Left lung (tissue), 10 donors: Measurements from ENCODE around the gene CDH11. TPM values are rescaled to one million over a fixed set of nuclear protein-coding genes. Genes with fewer than 3 reads are reported as not detected.

ENCODE experiments used
- ATAC-seq: fragments of 200-7000 bp; cut with Tn5 transposase; one replicate; pipeline ENCODE4 v1.9.1; 2020; ENCODE audit warnings: moderate library complexity
- DNase-seq, 4 donors: peaks; one replicate each; pipeline ENCODE4 v3.0.0-alpha.2; 2013 to 2020
- H3K27ac ChIP-seq, 2 donors: fragments of 200-600 bp; sonication (generic) in 1 of 2; one replicate each; pipeline versions ENCODE4 v1.5.0 to v1.8.0; 2020 to 2021
- H3K27me3 ChIP-seq, 2 donors: fragments of 200-600 bp; sonication (generic) in 1 of 2; one replicate each; pipeline versions ENCODE4 v1.5.0 to v1.8.0; 2020 to 2021
- H3K36me3 ChIP-seq, 2 donors: fragments of 200-600 bp; sonication (generic) in 1 of 2; one replicate each; pipeline versions ENCODE4 v1.5.0 to v1.8.0; 2020 to 2021
- H3K4me1 ChIP-seq, 2 donors: fragments of 200-600 bp; one replicate each; pipeline ENCODE4 v1.8.0; 2021
- H3K4me3 ChIP-seq, 2 donors: fragments of 200-600 bp; sonication (generic) in 1 of 2; one replicate each; pipeline versions ENCODE4 v1.5.0 to v1.8.0; 2020 to 2021; ENCODE audit warnings: mild to moderate bottlenecking in 1 of 2
- H3K9me3 ChIP-seq, 2 donors: fragments of 200-600 bp; sonication (generic) in 1 of 2; one replicate each; pipeline versions ENCODE4 v1.5.0 to v1.8.0; 2020 to 2021
- CTCF ChIP-seq, 2 donors: fragments of 200-600 bp; sonication (generic) in 1 of 2; IDR thresholded peaks; one replicate each; pipeline versions ENCODE4 v1.5.0 to v1.8.0; 2021; ENCODE audit warnings: antibody characterized with exemption in 2 of 2
- intact Hi-C, 2 donors: fragments of 100-400 bp; cut with DNase I; formaldehyde crosslinking; loops; one replicate each; pipeline versions ENCODE4 v1.11.2 to v1.14.2; 2022
- polyA plus RNA-seq, 6 donors: library from polyadenylated mRNA; unstranded; fragments of 120-200 nt; gene quantifications; one replicate each; pipeline ENCODE4 v1.2.1, GENCODE V29; 2013; ENCODE audit not compliant: insufficient read length in 6 of 6
- total RNA-seq, 2 donors: library from RNA; stranded (reverse); fragmentation: NEBNext Ultra II Directional; extraction: Animal tissue kit (Norgen Biotek cat#: 25700); gene quantifications; one replicate each; pipeline ENCODE4 v1.2.1, GENCODE V29; 2021
- donor health status: DM: no; HTN: yes; CAD: no.
- donor health status: DM: no; HTN: no; CAD: no.

CDH11 gene
- total and polyA plus RNA-seq, 8 donors = 161 to 350 (median 311) TPM

GRCh38 chr16:65117811-65118448, 3.9 kb downstream of the CDH11 start:
- DNase-seq = peak in 3 of 4 donors; percentile 50 to 88 (median 82)
- intact Hi-C loops = no loop called here
- peak overlapping the region in 1 of 2 donors; percentile 8 for H3K27ac ChIP-seq

GRCh38 chr16:65116818-65117430, 4.9 kb downstream of the CDH11 start:
- Histone ChIP-seq H3K36me3 (no peaks in the 10 kb centered on the region), H3K27me3 (peaks cover 0 to 39% of the 10 kb centered on the region in 2 donors), H3K9me3 (no peaks in the 10 kb centered on the region), H3K4me1 (no peaks in the 10 kb centered on the region), H3K4me3 (no peak overlapping the region), H3K27ac (no peak overlapping the region)
- ATAC-seq (no peak), DNase-seq (no peak)
- intact Hi-C loops = no loop called here
- no peak for TF ChIP-seq CTCF (IDR thresholded peaks at IDR 0.05)

More at GRCh38 chr16:65117811-65118448, 3.9 kb downstream of the CDH11 start:
- Histone ChIP-seq H3K9me3 (no peaks in the 10 kb centered on the region), H3K36me3 (no peaks in the 10 kb centered on the region), H3K4me3 (no peak overlapping the region), H3K4me1 (no peaks in the 10 kb centered on the region), H3K27me3 (peaks cover 7 to 49% of the 10 kb centered on the region in 2 donors)
- ATAC-seq = peak; percentile 65
- TF ChIP-seq CTCF (IDR thresholded peaks at IDR 0.05) = peak; percentile 68 to 90

- Histone ChIP-seq H3K4me1 (no peaks in the 10 kb centered on the region), H3K27ac (no peak overlapping the region), H3K36me3 (no peaks in the 10 kb centered on the region), H3K9me3 (no peaks in the 10 kb centered on the region), H3K4me3 (no peak overlapping the region), H3K27me3 (peaks cover 0 to 32% of the 10 kb centered on the region in 2 donors)
- ATAC-seq = no peak
- no peak for DNase-seq
- no peak for TF ChIP-seq CTCF (IDR thresholded peaks at IDR 0.05)
- intact Hi-C loops = no loop called here
These were observed 5.6 kb downstream of the CDH11 start for GRCh38 chr16:65116216-65116615.

- H3K27ac ChIP-seq = no peak overlapping the region
- H3K4me3 ChIP-seq = no peak overlapping the region
- no peaks in the 10 kb centered on the region for H3K4me1 ChIP-seq
- no peaks in the 10 kb centered on the region for H3K36me3 ChIP-seq
- ATAC-seq (no peak), DNase-seq (no peak)
- no peak for TF ChIP-seq CTCF (IDR thresholded peaks at IDR 0.05)
- intact Hi-C loops = no loop called here
- no peaks in the 10 kb centered on the region for H3K9me3 ChIP-seq
- peaks cover 0 to 15% of the 10 kb centered on the region in 2 donors for H3K27me3 ChIP-seq
These were observed 7.3 kb downstream of the CDH11 start for GRCh38 chr16:65114527-65114926.

- no peaks in the 10 kb centered on the region for H3K4me1 ChIP-seq
- H3K4me3 ChIP-seq = no peak overlapping the region
- intact Hi-C loops = no loop called here
- no peak for ATAC-seq
- H3K9me3 ChIP-seq = no peaks in the 10 kb centered on the region
- DNase-seq = no peak
- TF ChIP-seq CTCF (IDR thresholded peaks at IDR 0.05) = no peak
- H3K27me3 ChIP-seq = peaks cover 0 to 4% of the 10 kb centered on the region in 2 donors
- H3K36me3 ChIP-seq = no peaks in the 10 kb centered on the region
- H3K27ac ChIP-seq = no peak overlapping the region
These were observed 8.4 kb downstream of the CDH11 start for GRCh38 chr16:65113441-65113840.
